IPS-18c (cell line): ENCODE measurements around the gene CDY2B.
"Not testable (repeated sequence)": the region's sequence is repeated elsewhere in the genome, so short reads cannot be mapped to it uniquely, and the experiment has no call there.

Experiments used
- H3K4me3 ChIP-seq: 2 replicates; pipeline ENCODE4 v1.7.0; 2013; ENCODE audit warnings: low read depth, mild to moderate bottlenecking, low read length, moderate library complexity; ENCODE audit not compliant: insufficient read depth
- H3K9me3 ChIP-seq: one replicate; pipeline ENCODE4 v1.6.1; 2013; ENCODE audit warnings: mild to moderate bottlenecking, low read length, moderate library complexity; ENCODE audit not compliant: control insufficient read depth, insufficient read depth

The CDY2B gene

GRCh38 chrY:17880120-17880519 is at the start of gene CDY2B:
TSS of gene CDY2B (minus strand) at chrY:17880220. CDS start at chrY:17879892, 328 bp downstream.
- not testable (repeated sequence) for H3K9me3 ChIP-seq, H3K4me3 ChIP-seq

GRCh38 chrY:17908009-17908408 is 28.0 kb upstream of the CDY2B start:
- not testable (repeated sequence) for H3K4me3 ChIP-seq, H3K9me3 ChIP-seq

- not testable (repeated sequence) for H3K9me3 ChIP-seq
These were observed 27.3 kb upstream of the CDY2B start for GRCh38 chrY:17907351-17907750.

GRCh38 chrY:17881697-17882096 is 1.7 kb upstream of the CDY2B start:
- H3K4me3 ChIP-seq, H3K9me3 ChIP-seq: not testable (repeated sequence)

More at GRCh38 chrY:17907351-17907750, 27.3 kb upstream of the CDY2B start:
- H3K4me3 ChIP-seq = not testable (repeated sequence)

- H3K9me3 ChIP-seq = not testable (repeated sequence)
These were observed 3.3 kb downstream of the CDY2B start for GRCh38 chrY:17876767-17877166.

GRCh38 chrY:17875401-17875800 is 4.6 kb downstream of the CDY2B start:
- not testable (repeated sequence) for H3K4me3 ChIP-seq, H3K9me3 ChIP-seq

More at GRCh38 chrY:17876767-17877166, 3.3 kb downstream of the CDY2B start:
- H3K4me3 ChIP-seq = not testable (repeated sequence)

- H3K4me3 ChIP-seq = not testable (repeated sequence)
These were observed 8.7 kb downstream of the CDY2B start for GRCh38 chrY:17871194-17871903.

GRCh38 chrY:17870737-17871136 is 9.3 kb downstream of the CDY2B start:
- H3K9me3 ChIP-seq, H3K4me3 ChIP-seq: not testable (repeated sequence)

More at GRCh38 chrY:17871194-17871903, 8.7 kb downstream of the CDY2B start:
- not testable (repeated sequence) for H3K9me3 ChIP-seq

- not testable (repeated sequence) for H3K4me3 ChIP-seq, H3K9me3 ChIP-seq
These were observed 12.2 kb downstream of the CDY2B start for GRCh38 chrY:17867850-17868249.

- not testable (repeated sequence) for H3K9me3 ChIP-seq, H3K4me3 ChIP-seq
These were observed 19.4 kb downstream of the CDY2B start for GRCh38 chrY:17860634-17861033.

GRCh38 chrY:17856963-17857848 is 22.8 kb downstream of the CDY2B start:
- H3K9me3 ChIP-seq, H3K4me3 ChIP-seq: not testable (repeated sequence)

- not testable (repeated sequence) for H3K4me3 ChIP-seq, H3K9me3 ChIP-seq
These were observed 23.5 kb downstream of the CDY2B start for GRCh38 chrY:17856508-17856907.

- H3K9me3 ChIP-seq, H3K4me3 ChIP-seq: not testable (repeated sequence)
These were observed 30.9 kb downstream of the CDY2B start for GRCh38 chrY:17849131-17849530.

GRCh38 chrY:17832149-17832548 is 47.9 kb downstream of the CDY2B start:
- not testable (repeated sequence) for H3K4me3 ChIP-seq, H3K9me3 ChIP-seq
